Activated CD8-positive, alpha-beta T cell treated with anti-CD3 and anti-CD28 coated beads, Interleukin-2, amount 10 ng/mL, durations not matched to agents 7 days and 5 days (primary cell): ENCODE data around the gene CPA5. TPM values are rescaled to one million over a fixed set of nuclear protein-coding genes. Genes with fewer than 3 reads are reported as not detected.

Source experiments
- ATAC-seq: fragments of 150-1000 bp; cut with Tn5 transposase; one replicate; pipeline ENCODE4 v1.10.0; 2021; ENCODE audit warnings: moderate library complexity
- CTCF ChIA-PET: fragments of 350-600 bp; sonication (Branson Sonifier 250); formaldehyde crosslinking; loops from one replicate; lab custom pipeline; 2021; ENCODE audit warnings: antibody characterized with exemption; lab: Charles Lee
- POLR2A ChIA-PET: fragments of 350-600 bp; sonication (Branson Sonifier 250); formaldehyde crosslinking; loops from one replicate; lab custom pipeline; 2021; ENCODE audit warnings: antibody characterized with exemption; lab: Charles Lee
- DNase-seq: peaks from one replicate; pipeline ENCODE4 v3.0.0-alpha.2; 2020
- H3K27ac Mint-ChIP-seq: one replicate; pipeline ENCODE4 v1.8.0; 2021; ENCODE audit warnings: mild to moderate bottlenecking, mixed read lengths
- H3K27me3 Mint-ChIP-seq: one replicate; pipeline ENCODE4 v1.8.0; 2021; ENCODE audit warnings: low read depth, mixed read lengths
- H3K36me3 Mint-ChIP-seq: one replicate; pipeline ENCODE4 v1.8.0; 2021; ENCODE audit warnings: low read depth, mixed read lengths
- H3K4me1 Mint-ChIP-seq: one replicate; pipeline ENCODE4 v1.8.0; 2021; ENCODE audit warnings: low read depth, mixed read lengths
- H3K4me3 Mint-ChIP-seq: one replicate; pipeline ENCODE4 v1.8.0; 2021; ENCODE audit warnings: mild to moderate bottlenecking, mixed read lengths
- H3K9me3 Mint-ChIP-seq: one replicate; pipeline ENCODE4 v1.8.0; 2022; ENCODE audit warnings: mixed read lengths; ENCODE audit not compliant: insufficient read depth
- total RNA-seq, 2 experiments: library from RNA; stranded (reverse); gene quantifications; one replicate each; pipeline ENCODE4 v1.2.3, GENCODE V29; 2021

The CPA5 gene
- total RNA-seq, 2 experiments from 2014 or later, result 0.31 TPM; not detected in 1

DNA sequence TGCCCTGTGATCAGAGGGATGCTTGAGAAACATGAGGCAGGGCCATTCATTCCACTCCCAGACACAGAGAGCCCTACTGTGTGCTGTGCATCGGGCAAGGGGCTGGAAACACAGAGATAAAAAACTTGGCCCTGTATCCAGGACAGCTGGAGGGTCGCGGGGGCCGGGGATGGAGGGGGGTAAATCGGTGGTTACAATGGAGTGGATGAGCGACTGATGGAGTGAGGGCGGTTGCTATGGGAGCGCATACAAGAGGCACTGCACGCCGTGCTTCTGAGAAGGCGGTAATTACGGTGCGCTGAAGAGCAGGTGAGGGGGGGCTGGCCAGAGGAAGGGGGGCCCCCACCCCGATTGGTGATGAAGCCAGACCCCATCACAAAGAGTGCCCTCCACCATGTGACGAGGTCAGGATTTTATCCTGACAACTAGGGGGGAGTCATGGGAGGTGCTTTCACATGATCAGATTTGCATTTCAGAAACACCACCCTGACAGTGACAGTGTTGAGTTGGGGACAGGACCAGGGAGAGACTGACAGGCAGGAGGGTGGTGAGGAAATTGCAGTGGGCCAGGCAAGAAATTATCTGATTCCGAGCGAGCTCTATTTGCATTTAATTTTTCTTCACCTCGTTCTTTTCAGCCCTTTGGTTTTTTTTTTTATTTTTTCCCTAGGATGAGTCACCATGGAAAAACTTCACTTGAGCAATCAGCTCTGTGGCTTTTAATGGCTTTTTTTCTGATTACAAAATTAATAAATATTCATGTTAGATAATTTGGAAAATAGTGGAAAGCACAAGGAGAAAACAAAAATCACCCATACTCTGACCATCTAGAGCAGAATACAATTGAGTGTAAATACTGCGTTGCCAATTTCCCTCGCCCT lies 7.8 kb downstream of the CPA5 start:
- H3K4me1 Mint-ChIP-seq, result peaks cover 5% of the 10 kb centered on the region
- ChIA-PET POLR2A (no interaction called here), CTCF (no interaction called here)
- ATAC-seq (no peak), DNase-seq (no peak)
- H3K27ac Mint-ChIP-seq, result no peak overlapping the region
- no peak overlapping the region for H3K4me3 Mint-ChIP-seq
- no peaks in the 10 kb centered on the region for H3K27me3 Mint-ChIP-seq
- no peaks in the 10 kb centered on the region for H3K36me3 Mint-ChIP-seq
- no peaks in the 10 kb centered on the region for H3K9me3 Mint-ChIP-seq

DNA sequence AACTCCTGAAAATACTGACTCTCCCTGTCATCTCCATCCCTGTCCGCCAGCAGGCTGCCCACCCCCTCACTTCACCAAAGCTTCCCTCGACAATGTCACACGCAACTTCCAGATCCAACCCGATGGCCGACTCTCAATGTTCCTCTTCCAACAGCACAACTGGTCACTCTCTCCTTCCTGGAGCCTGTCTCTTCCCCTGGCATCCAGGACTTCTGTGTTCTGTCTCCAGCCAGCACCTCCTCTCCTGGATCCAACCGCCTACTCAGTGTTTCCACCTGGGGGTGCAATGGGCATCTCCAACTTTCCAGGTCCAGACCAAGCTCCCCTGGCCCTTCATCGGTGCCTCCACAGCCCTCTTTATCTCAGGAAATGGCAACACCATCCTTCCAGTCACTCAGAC lies 8.6 kb downstream of the CPA5 start:
- H3K4me1 Mint-ChIP-seq, result peaks cover 5% of the 10 kb centered on the region
- DNase-seq (no peak), ATAC-seq (no peak)
- H3K27ac Mint-ChIP-seq, result no peak overlapping the region
- ChIA-PET POLR2A (no interaction called here), CTCF (no interaction called here)
- H3K9me3 Mint-ChIP-seq, result no peaks in the 10 kb centered on the region
- H3K27me3 Mint-ChIP-seq, result no peaks in the 10 kb centered on the region
- H3K4me3 Mint-ChIP-seq, result no peak overlapping the region
- no peaks in the 10 kb centered on the region for H3K36me3 Mint-ChIP-seq

DNA sequence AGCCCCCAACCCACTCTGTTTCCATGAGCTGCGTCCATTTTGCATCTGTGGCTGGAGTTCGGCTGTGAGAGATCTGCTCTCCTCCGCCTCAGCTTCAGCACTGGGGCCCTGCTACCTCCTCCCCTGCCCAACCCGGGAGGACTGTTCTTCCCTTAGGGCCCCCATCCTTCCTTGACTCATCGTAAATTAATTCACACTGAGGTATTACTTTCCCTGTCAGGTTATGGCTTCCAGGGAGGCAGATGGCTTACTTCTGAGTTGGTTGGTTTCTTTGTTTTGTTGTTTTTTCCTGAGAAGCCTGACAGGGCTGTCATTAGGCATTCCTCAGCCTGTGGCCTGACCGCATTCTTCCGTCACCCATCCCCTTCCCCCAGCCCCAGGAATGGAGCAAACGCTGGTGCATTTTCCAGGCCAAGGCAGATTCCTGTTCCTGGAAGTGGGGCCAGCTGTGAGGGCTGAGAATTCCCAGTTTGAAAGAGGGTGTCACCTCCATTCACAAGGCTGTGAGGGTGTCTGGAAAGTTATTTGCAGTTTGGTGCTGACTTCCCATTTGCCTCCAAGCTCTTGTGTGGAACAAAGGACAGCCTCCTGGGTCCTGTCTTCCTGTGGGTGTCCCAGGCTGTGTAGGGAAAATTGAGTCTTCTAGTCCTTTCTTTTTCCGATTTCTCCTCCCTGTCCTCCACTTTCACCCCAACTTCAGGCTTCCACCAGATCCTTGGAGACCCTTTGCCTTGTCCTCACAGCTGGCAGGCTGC lies 11.7 kb downstream of the CPA5 start:
- ATAC-seq, result no peak
- peaks cover 19% of the 10 kb centered on the region for H3K9me3 Mint-ChIP-seq
- ChIA-PET CTCF (no interaction called here), POLR2A (interaction anchor here (0.6 kb wide), 1 partner anchor 83 kb away, joined by 3 read pairs; no protein-coding TSS in a partner anchor)
- no peaks in the 10 kb centered on the region for H3K27me3 Mint-ChIP-seq
- H3K27ac Mint-ChIP-seq, result no peak overlapping the region
- no peak overlapping the region for H3K4me3 Mint-ChIP-seq
- no peak for DNase-seq
- no peaks in the 10 kb centered on the region for H3K36me3 Mint-ChIP-seq
- H3K4me1 Mint-ChIP-seq, result no peaks in the 10 kb centered on the region

DNA sequence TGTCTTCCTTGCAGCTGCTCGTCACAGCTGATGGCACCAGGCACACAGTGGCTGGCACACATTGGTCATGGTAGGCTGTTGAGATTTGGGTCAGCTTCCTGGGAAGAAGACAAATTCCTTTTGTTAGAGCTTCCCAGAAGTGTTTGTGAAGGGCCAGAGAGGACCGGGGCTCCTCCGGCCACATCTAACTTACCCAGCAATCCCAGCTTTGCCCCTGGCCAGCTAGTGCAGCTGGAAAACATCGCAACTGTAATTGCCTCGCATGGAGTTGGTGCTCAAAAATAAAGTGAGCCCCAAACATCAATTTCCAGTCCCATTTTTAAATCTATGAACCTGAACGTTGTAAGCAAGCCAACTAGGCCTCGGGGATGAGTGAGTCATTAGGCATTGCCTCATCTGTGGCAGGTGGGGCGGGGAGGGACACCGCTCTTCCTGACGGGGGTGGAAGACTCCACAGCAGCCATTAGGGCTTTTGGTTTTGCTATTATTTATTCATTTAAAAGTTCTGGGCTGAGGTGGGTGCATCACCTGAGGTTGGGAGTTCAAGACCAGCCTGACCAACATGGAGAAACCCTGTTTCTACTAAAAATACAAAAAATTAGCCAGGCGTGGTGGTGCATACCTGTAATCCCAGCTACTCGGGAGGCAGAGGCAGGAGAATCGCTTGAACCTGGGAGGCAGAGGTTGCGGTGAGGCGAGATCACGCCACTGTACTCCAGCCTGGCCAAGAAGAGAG lies 12.4 kb downstream of the CPA5 start:
- no peak overlapping the region for H3K4me3 Mint-ChIP-seq
- CTCF ChIA-PET, result no interaction called here
- no peaks in the 10 kb centered on the region for H3K4me1 Mint-ChIP-seq
- no peak overlapping the region for H3K27ac Mint-ChIP-seq
- H3K9me3 Mint-ChIP-seq, result peaks cover 20% of the 10 kb centered on the region
- DNase-seq (no peak), ATAC-seq (no peak)
- H3K36me3 Mint-ChIP-seq, result no peaks in the 10 kb centered on the region
- POLR2A ChIA-PET, result no interaction called here
- no peaks in the 10 kb centered on the region for H3K27me3 Mint-ChIP-seq

DNA sequence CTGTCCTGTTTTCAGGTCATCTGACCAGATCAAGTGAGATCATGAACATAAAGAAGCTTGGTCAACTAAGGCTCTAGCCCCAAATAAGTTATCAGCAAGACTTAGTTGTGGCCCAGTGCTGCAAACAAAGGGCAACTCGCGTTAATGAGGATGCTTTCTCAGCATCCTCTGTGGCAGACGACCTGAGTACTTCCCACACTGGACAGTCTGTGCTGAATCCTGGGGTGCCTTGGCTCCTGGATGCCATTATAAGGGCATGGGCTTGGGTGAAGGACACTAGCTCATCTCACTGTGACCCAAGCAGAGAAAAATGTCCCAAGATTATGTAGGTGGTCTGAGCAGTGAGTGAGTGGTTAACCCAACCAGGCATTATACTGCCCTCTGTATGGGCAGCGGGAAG lies 13.9 kb downstream of the CPA5 start:
- no peaks in the 10 kb centered on the region for H3K27me3 Mint-ChIP-seq
- no peak overlapping the region for H3K4me3 Mint-ChIP-seq
- CTCF ChIA-PET, result no interaction called here
- no peaks in the 10 kb centered on the region for H3K4me1 Mint-ChIP-seq
- no peaks in the 10 kb centered on the region for H3K36me3 Mint-ChIP-seq
- POLR2A ChIA-PET, result interaction anchor here (0.7 kb wide), 1 partner anchor 103 kb away, joined by 3 read pairs; no protein-coding TSS in a partner anchor
- peaks cover 20% of the 10 kb centered on the region for H3K9me3 Mint-ChIP-seq
- H3K27ac Mint-ChIP-seq, result no peak overlapping the region
- ATAC-seq, result no peak
- no peak for DNase-seq

DNA sequence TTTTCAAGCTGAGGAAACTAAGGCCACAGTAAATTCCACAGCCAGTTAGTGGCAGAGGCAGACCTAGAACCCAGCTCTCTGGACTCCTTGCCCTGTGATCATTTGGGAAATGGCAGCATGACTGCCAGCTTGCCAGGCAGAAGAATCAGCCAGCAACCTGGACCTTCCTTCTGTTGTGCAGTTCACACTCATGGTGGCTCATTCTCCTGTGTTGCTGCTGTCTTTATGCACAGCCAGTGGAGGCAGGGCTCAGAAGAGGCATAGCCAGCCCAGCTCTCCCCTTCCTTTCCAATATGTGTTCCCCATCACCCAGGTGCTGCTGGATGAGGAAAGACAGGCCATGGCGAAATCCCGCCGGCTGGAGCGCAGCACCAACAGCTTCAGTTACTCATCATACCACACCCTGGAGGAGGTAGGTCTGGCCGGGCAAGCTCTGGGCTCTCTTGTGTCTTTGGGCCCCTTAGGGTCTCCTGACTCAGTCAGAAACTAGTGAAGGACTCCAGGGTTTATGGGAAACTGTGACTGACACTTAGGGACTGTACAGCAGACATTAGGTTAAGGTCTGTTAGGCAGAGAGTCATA lies 14.8 kb downstream of the CPA5 start:
- H3K27ac Mint-ChIP-seq, result no peak overlapping the region
- no peak for ATAC-seq
- no peaks in the 10 kb centered on the region for H3K4me1 Mint-ChIP-seq
- ChIA-PET POLR2A (no interaction called here), CTCF (no interaction called here)
- H3K9me3 Mint-ChIP-seq, result peaks cover 20% of the 10 kb centered on the region
- no peaks in the 10 kb centered on the region for H3K27me3 Mint-ChIP-seq
- no peaks in the 10 kb centered on the region for H3K36me3 Mint-ChIP-seq
- no peak for DNase-seq
- H3K4me3 Mint-ChIP-seq, result no peak overlapping the region

- no peak for DNase-seq
- CTCF ChIA-PET, result no interaction called here
These were observed 15.9 kb downstream of the CPA5 start for GRCh38 chr7:130360518-130360917.

GRCh38 chr7:130361681-130362080 lies 17.1 kb downstream of the CPA5 start:
- POLR2A ChIA-PET, result no interaction called here
- Mint-ChIP-seq H3K27ac (no peak overlapping the region), H3K27me3 (no peaks in the 10 kb centered on the region), H3K4me1 (peaks cover 2% of the 10 kb centered on the region), H3K9me3 (peaks cover 21% of the 10 kb centered on the region), H3K36me3 (no peaks in the 10 kb centered on the region), H3K4me3 (no peak overlapping the region)
- ATAC-seq (no peak), DNase-seq (no peak)
- CTCF ChIA-PET, result no interaction called here

More at GRCh38 chr7:130360518-130360917, 15.9 kb downstream of the CPA5 start:
- Mint-ChIP-seq H3K4me1 (no peaks in the 10 kb centered on the region), H3K27ac (no peak overlapping the region), H3K4me3 (no peak overlapping the region), H3K36me3 (no peaks in the 10 kb centered on the region), H3K27me3 (no peaks in the 10 kb centered on the region), H3K9me3 (peaks cover 20% of the 10 kb centered on the region)
- POLR2A ChIA-PET, result no interaction called here
- no peak for ATAC-seq

DNA sequence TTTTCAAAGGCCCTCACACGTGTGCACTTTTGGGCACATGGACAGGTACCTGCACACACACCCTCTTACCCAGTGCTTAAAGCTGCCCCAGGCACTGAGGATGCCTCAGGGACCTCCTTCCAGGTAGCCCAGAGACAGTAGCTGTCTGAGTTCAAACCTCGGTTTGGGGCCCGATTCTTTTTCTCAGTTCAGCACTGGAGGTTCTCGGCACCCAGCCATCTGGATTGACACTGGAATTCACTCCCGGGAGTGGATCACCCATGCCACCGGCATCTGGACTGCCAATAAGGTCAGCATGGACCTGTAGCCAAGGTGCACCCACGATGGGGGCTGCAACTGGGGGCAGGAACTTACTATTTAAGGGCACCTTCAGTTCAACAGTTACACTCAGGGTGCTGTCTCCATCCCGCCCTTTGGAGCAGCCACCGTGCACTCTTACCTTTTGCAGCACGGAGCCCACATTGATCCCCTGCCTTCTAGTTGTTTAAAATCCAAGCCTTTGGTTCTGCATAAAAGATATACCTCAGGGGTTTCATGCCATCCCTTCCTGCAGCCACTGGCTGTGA lies 17.7 kb downstream of the CPA5 start:
- no peak for ATAC-seq
- Mint-ChIP-seq H3K27ac (no peak overlapping the region), H3K9me3 (peaks cover 24% of the 10 kb centered on the region), H3K27me3 (no peaks in the 10 kb centered on the region), H3K36me3 (peaks cover 1% of the 10 kb centered on the region), H3K4me3 (no peak overlapping the region), H3K4me1 (peaks cover 8% of the 10 kb centered on the region)
- POLR2A ChIA-PET, result no interaction called here
- no peak for DNase-seq
- CTCF ChIA-PET, result no interaction called here

DNA sequence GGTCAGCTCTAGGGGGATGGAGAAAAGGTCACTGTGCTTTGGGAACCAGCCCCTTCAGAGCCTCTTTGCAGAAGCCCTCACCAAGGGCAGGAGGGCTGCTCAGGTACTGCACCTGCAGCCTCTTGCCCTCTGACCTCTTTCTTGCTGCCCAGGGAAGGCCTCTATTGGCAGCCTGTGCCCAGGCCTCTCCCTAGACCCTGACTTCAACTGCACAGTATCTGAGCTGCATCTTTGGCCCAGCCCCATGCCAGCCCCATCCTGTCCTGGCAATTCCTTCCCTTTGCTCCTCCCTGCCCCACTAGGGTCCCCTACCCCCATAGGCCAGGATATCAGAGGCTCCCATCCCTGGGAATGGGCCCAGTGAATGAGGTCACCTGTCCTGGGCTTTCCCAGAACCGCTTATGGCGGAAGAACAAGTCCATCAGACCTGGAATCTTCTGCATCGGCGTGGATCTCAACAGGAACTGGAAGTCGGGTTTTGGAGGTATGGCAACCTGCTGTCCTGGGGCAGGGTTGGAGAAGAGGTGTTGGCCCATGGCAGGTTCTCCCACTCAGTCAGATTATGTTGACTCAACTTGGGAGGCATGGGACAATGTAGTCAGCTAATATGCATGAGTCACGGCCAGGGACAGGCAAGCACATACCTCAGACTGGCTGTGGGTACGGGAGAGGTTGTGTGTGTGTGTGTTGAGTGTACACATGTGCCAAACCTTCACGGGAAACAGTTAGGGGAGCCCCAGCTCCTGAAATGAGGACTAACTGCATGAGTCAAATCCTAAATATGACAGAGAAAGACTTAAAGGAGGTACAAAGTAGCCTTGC lies 18.6 kb downstream of the CPA5 start:
- CTCF ChIA-PET, result no interaction called here
- H3K4me1 Mint-ChIP-seq, result peaks cover 14% of the 10 kb centered on the region
- peaks cover 2% of the 10 kb centered on the region for H3K36me3 Mint-ChIP-seq
- ATAC-seq (no peak), DNase-seq (no peak)
- POLR2A ChIA-PET, result no interaction called here
- no peaks in the 10 kb centered on the region for H3K27me3 Mint-ChIP-seq
- no peak overlapping the region for H3K27ac Mint-ChIP-seq
- H3K4me3 Mint-ChIP-seq, result no peak overlapping the region
- peaks cover 24% of the 10 kb centered on the region for H3K9me3 Mint-ChIP-seq

- POLR2A ChIA-PET, result no interaction called here
These were observed 19.8 kb downstream of the CPA5 start for GRCh38 chr7:130364451-130364850.

More at GRCh38 chr7:130364451-130364850, 19.8 kb downstream of the CPA5 start:
- DNase-seq, result no peak
- CTCF ChIA-PET, result no interaction called here
- H3K27me3 Mint-ChIP-seq, result no peaks in the 10 kb centered on the region
- peaks cover 20% of the 10 kb centered on the region for H3K9me3 Mint-ChIP-seq
- peaks cover 26% of the 10 kb centered on the region for H3K4me1 Mint-ChIP-seq
- H3K4me3 Mint-ChIP-seq, result no peak overlapping the region
- H3K27ac Mint-ChIP-seq, result no peak overlapping the region
- ATAC-seq, result no peak
- peaks cover 2% of the 10 kb centered on the region for H3K36me3 Mint-ChIP-seq
